A549 (cell line): ENCODE measurements around the gene SLC10A1. TPM values are rescaled to one million over a fixed set of nuclear protein-coding genes. Genes with fewer than 3 reads are reported as not detected.

ENCODE experiments used
- ATAC-seq, 2 experiments: fragments of 200-7000 bp in 1 of 2; fragments of >200 bp in 1 of 2; cut with Nextera tagmentation in 1 of 2; cut with Tn5 transposase in 1 of 2; 3 replicates each; pipeline versions ENCODE4 v1.8.0 to v1.9.1; 2018 to 2020; ENCODE audit warnings: mild to moderate bottlenecking in 1 of 2, moderate library complexity in 1 of 2
- CTCF ChIA-PET: fragments of 300-600 bp; sonication (Branson Sonifier 250); formaldehyde crosslinking; extraction: SDS; loops from one replicate; lab custom pipeline; 2021; ENCODE audit warnings: antibody characterized with exemption, inconsistent platforms; lab: Yijun Ruan, JAX
- POLR2A ChIA-PET: fragments of 350-600 bp; formaldehyde crosslinking; extraction: SDS; loops from one replicate; lab custom pipeline; 2021; ENCODE audit warnings: antibody characterized with exemption, inconsistent platforms; lab: Yijun Ruan, JAX
- DNase-seq, 2 experiments: peaks; one replicate each; pipeline versions ENCODE4 v3.0.0 to v3.0.0-alpha.2; 2011 to 2016; ENCODE audit warnings: low read depth in 1 of 2, low spot score in 1 of 2
- FAIRE-seq: peaks from 2 replicates; lab custom pipeline; 2011; peaks lifted over from hg19 to GRCh38; lab: Jason Lieb, UNC
- H3K27ac ChIP-seq, 2 experiments: fragments of >200 bp; sonication (Bioruptor Twin); formaldehyde crosslinking; 3 replicates each; pipeline ENCODE4 v1.5.1; 2016 to 2017
- H3K4me1 ChIP-seq: fragments of >200 bp; sonication (Bioruptor Twin); formaldehyde crosslinking; 3 replicates; pipeline ENCODE4 v1.6.1; 2016
- H3K4me2 ChIP-seq: fragments of >200 bp; sonication (Bioruptor Twin); formaldehyde crosslinking; 3 replicates; pipeline ENCODE4 v1.6.1; 2016
- H3K4me3 ChIP-seq: fragments of >200 bp; sonication (Bioruptor Twin); formaldehyde crosslinking; 3 replicates; pipeline ENCODE4 v1.5.1; 2016
- H3K9me3 ChIP-seq: fragments of >200 bp; sonication (Bioruptor Twin); formaldehyde crosslinking; 3 replicates; pipeline ENCODE4 v1.6.1; 2016
- CBX8 ChIP-seq: fragments of 200-600 bp; sonication (generic); IDR thresholded peaks from 2 replicates; pipeline ENCODE4 v1.6.1; 2016
- CEBPB ChIP-seq, 2 experiments: fragments of >200 bp in 1 of 2; sonication (Bioruptor Twin) in 1 of 2; formaldehyde crosslinking in 1 of 2; IDR thresholded peaks; 2 replicates each; pipeline ENCODE4 v1.6.1; 2012 to 2016
- CHD4 ChIP-seq: fragments of 200-600 bp; sonication (generic); IDR thresholded peaks from 2 replicates; pipeline ENCODE4 v1.6.1; 2016; ENCODE audit warnings: antibody characterized with exemption, mild to moderate bottlenecking, borderline replicate concordance
- ESRRA ChIP-seq: fragments of 150-350 bp; IDR thresholded peaks from 2 replicates; pipeline ENCODE4 v1.6.1; 2014; ENCODE audit warnings: mild to moderate bottlenecking, low read length, borderline replicate concordance
- FOSB ChIP-seq: fragments of 250-450 bp; sonication (Bioruptor Pico); IDR thresholded peaks from 2 replicates; pipeline ENCODE4 v1.5.0; 2020; ENCODE audit warnings: mild to moderate bottlenecking, moderate library complexity
- FOSL2 ChIP-seq, 2 experiments: fragments of 450-650 bp in 1 of 2; fragments of >200 bp in 1 of 2; sonication (Bioruptor Twin) in 1 of 2; formaldehyde crosslinking; IDR thresholded peaks; 2 replicates each; pipeline versions ENCODE4 v1.5.0 to v1.6.1; 2016 to 2020; ENCODE audit warnings: mild to moderate bottlenecking in 1 of 2, moderate library complexity in 1 of 2
- HDAC2 ChIP-seq: fragments of 200-600 bp; sonication (generic); IDR thresholded peaks from 2 replicates; pipeline ENCODE4 v1.6.1; 2016
- HOXB5 ChIP-seq: fragments of 250-450 bp; sonication (Bioruptor Pico); IDR thresholded peaks from 2 replicates; pipeline ENCODE4 v1.5.0; 2020; ENCODE audit warnings: mild to moderate bottlenecking, moderate library complexity
- JUN ChIP-seq, 2 experiments: fragments of >200 bp; sonication (Bioruptor Twin); formaldehyde crosslinking; IDR thresholded peaks; 2 replicates in 1 of 2; 3 replicates in 1 of 2; pipeline ENCODE4 v1.6.1; 2016 to 2017
- KDM1A ChIP-seq: fragments of 200-600 bp; sonication (generic); IDR thresholded peaks from 2 replicates; pipeline ENCODE4 v1.6.1; 2016; ENCODE audit warnings: low read depth, mild to moderate bottlenecking
- KDM5A ChIP-seq: fragments of 200-600 bp; sonication (generic); IDR thresholded peaks from 2 replicates; pipeline ENCODE4 v1.6.1; 2016; ENCODE audit warnings: antibody characterized with exemption, mild to moderate bottlenecking
- NPAS2 ChIP-seq: fragments of 250-450 bp; sonication (Bioruptor Pico); IDR thresholded peaks from 2 replicates; pipeline ENCODE4 v1.8.0; 2022; ENCODE audit warnings: mild to moderate bottlenecking, moderate library complexity, borderline replicate concordance
- POLR2A ChIP-seq: IDR thresholded peaks from 2 replicates; pipeline ENCODE4 v1.6.1; 2012; ENCODE audit warnings: mild to moderate bottlenecking, low read length
- POLR2AphosphoS2 ChIP-seq: conservative IDR thresholded peaks from 2 replicates; pipeline ENCODE4 v1.6.1; 2012; ENCODE audit warnings: low read length, improper control_type of control experiment, inconsistent platforms
- RNF2 ChIP-seq: fragments of 200-600 bp; sonication (generic); IDR thresholded peaks from 2 replicates; pipeline ENCODE4 v1.6.1; 2016; ENCODE audit warnings: low read depth, mild to moderate bottlenecking, antibody characterized with exemption, moderate library complexity, borderline replicate concordance
- SREBF2 ChIP-seq: fragments of 450-650 bp; IDR thresholded peaks from 2 replicates; pipeline ENCODE4 v1.6.1; 2014; ENCODE audit warnings: mild to moderate bottlenecking, moderate library complexity
- ZC3H11A ChIP-seq: fragments of 450-650 bp; IDR thresholded peaks from 2 replicates; pipeline ENCODE4 v1.6.1; 2014; ENCODE audit warnings: antibody characterized with exemption, mild to moderate bottlenecking
- WGBS: methylation state at CpG from one replicate; pipeline ENCODE4 v1.1.6; 2017; ENCODE audit errors: missing lambda C conversion rate; 5-methylcytosine and 5-hydroxymethylcytosine counted together
- polyA plus RNA-seq, 4 experiments: library from polyadenylated mRNA; depleted of rRNA in 3 of 4; stranded (reverse); fragments of >200 nt; fragmentation: RNase III in 1 of 4; extraction: RNeasy Plus Mini Kit Qiagen cat#74134 plus additional on column Dnase treatment in 1 of 4; gene quantifications; 2 replicates in 3 of 4; 3 replicates in 1 of 4; pipeline ENCODE4 v1.2.3, GENCODE V29; 2011 to 2017
- TF ChIP-seq, protein P1 (sequence below): fragments of >200 bp; sonication (Bioruptor Twin); formaldehyde crosslinking; IDR thresholded peaks from 3 replicates; pipeline ENCODE4 v1.5.1; 2016
- TF ChIP-seq, protein P2 (sequence below): fragments of >200 bp; sonication (Bioruptor Twin); formaldehyde crosslinking; IDR thresholded peaks from 3 replicates; pipeline ENCODE4 v1.6.1; 2016
- TF ChIP-seq, protein P3 (sequence below): fragments of 450-650 bp; IDR thresholded peaks from 2 replicates; pipeline ENCODE4 v1.6.1; 2014; ENCODE audit warnings: antibody characterized with exemption

Gene SLC10A1
- polyA plus RNA-seq, 2 of the 4 experiments (the other 2 are of a cell fraction) = not detected

DNA sequence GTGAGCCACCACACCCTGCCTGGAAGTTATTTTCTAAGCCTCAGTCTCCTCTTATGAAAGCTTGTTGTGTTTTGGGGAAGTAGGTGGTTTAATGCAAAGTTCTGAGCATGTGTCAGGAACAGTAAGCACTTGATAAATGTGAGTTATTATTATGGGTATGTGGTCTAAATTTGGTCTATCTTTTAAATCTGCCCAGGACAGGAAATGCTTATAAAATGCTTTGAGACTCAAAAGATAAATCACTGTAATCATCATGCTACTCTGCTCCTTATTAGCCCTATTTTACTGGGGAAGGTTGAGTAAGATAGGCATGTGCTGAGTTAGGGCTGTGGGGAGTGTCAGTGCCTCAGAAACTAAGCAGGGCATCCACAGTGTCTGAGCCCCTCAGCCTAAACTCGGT, 43.2 kb downstream of the SLC10A1 start (continued):
- TF ChIP-seq, protein P1, sequence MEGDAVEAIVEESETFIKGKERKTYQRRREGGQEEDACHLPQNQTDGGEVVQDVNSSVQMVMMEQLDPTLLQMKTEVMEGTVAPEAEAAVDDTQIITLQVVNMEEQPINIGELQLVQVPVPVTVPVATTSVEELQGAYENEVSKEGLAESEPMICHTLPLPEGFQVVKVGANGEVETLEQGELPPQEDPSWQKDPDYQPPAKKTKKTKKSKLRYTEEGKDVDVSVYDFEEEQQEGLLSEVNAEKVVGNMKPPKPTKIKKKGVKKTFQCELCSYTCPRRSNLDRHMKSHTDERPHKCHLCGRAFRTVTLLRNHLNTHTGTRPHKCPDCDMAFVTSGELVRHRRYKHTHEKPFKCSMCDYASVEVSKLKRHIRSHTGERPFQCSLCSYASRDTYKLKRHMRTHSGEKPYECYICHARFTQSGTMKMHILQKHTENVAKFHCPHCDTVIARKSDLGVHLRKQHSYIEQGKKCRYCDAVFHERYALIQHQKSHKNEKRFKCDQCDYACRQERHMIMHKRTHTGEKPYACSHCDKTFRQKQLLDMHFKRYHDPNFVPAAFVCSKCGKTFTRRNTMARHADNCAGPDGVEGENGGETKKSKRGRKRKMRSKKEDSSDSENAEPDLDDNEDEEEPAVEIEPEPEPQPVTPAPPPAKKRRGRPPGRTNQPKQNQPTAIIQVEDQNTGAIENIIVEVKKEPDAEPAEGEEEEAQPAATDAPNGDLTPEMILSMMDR = no peak
- TF ChIP-seq POLR2A = no peak
- no peak for TF ChIP-seq RNF2

DNA sequence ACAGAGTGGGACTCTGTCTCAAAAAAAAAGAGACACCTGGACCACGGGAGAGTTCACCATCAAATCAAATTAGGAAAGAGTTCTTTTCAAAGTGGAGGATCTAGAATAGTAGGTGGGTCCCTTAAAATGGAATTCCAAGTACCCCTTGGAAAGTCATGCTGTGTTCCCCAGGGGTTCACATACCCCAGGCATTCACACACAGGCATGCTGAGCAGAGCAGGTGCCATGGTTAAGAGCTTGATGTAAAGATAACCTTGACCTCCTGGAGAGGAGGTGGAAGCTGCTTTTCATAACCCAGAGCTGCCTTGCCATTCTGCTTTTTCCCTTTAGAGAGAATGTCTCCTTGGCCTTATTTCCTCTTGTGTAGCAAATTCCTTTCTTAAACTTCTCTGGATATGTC, 44.3 kb downstream of the SLC10A1 start:
- POLR2A ChIA-PET = interaction anchor here (1.5 kb wide), 1 partner anchor 14 kb away, joined by 5 read pairs; the partner anchor contains the start of gene SRSF5
- FAIRE-seq (no peak), DNase-seq (no peak), ATAC-seq (no peak)
- Histone ChIP-seq H3K4me3 (no peak overlapping the region), H3K4me2 (no peak overlapping the region), H3K27ac (no peak overlapping the region), H3K4me1 (peaks cover 12% of the 10 kb centered on the region), H3K9me3 (no peaks in the 10 kb centered on the region)
- CTCF ChIA-PET = interaction anchor here (0.7 to 1.7 kb wide), 3 partner anchors 22 to 358 kb away, joined by 3 to 4 read pairs (median 3); no protein-coding TSS in a partner anchor
- WGBS = 10% methylated on average over 1 of the region's 1 CpG
- TF ChIP-seq ESRRA (no peak), HOXB5 (CRISPR knock-in tag) (no peak), CEBPB (IDR thresholded peaks at IDR 0.05) (no peak), KDM5A (no peak), KDM1A (no peak), CBX8 (no peak), ZC3H11A (no peak), POLR2AphosphoS2 (no peak)

DNA sequence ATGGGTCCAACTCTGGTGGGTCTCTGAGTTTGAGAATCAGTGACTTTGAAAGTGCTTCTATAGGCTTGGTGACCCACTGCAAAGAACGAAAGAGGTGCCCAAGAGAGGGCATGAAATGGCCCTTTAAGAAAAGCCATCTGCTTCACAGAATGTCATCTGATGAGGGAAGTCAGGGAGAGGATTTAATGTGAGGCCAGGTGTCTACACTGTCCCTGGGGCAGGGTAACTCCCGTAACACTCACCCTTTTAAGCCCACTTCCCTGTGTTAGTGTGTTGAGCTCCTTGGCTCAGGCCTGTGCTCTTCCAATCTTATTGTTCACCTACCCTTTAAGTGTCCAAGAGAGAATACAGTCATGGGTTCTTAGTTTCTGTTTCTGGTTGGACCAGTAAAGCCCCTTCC, 46.5 kb downstream of the SLC10A1 start:
- peak overlapping the region; percentile 31; the same call in 1 of the 3 replicates for H3K4me2 ChIP-seq
- ATAC-seq (peak in 1 of 2 experiments; percentile 32; a peak in 3 of 6 replicates), FAIRE-seq (no peak), DNase-seq (no peak)
- ChIA-PET CTCF (interaction anchor here (1.2 to 1.6 kb wide), 4 partner anchors 20 to 500 kb away, joined by 3 to 8 read pairs (median 4); no protein-coding TSS in a partner anchor), POLR2A (interaction anchor here (1.3 kb wide), 1 partner anchor 17 kb away, joined by 3 read pairs; the partner anchor contains the start of gene SRSF5)
- WGBS = 80% methylated on average over 2 of the region's 2 CpGs
- TF ChIP-seq CHD4 (no peak), NPAS2 (no peak), RNF2 (no peak), POLR2A (no peak), JUN (IDR thresholded peaks at IDR 0.05) (no peak), FOSL2 (IDR thresholded peaks at IDR 0.05) (no peak), FOSL2 (CRISPR knock-in tag; IDR thresholded peaks at IDR 0.05) (no peak), CBX8 (no peak), FOSB (no peak), SREBF2 (no peak), HDAC2 (no peak)
- TF ChIP-seq, protein P2, sequence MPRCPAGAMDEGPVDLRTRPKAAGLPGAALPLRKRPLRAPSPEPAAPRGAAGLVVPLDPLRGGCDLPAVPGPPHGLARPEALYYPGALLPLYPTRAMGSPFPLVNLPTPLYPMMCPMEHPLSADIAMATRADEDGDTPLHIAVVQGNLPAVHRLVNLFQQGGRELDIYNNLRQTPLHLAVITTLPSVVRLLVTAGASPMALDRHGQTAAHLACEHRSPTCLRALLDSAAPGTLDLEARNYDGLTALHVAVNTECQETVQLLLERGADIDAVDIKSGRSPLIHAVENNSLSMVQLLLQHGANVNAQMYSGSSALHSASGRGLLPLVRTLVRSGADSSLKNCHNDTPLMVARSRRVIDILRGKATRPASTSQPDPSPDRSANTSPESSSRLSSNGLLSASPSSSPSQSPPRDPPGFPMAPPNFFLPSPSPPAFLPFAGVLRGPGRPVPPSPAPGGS = no peak
- TF ChIP-seq, protein P3, sequence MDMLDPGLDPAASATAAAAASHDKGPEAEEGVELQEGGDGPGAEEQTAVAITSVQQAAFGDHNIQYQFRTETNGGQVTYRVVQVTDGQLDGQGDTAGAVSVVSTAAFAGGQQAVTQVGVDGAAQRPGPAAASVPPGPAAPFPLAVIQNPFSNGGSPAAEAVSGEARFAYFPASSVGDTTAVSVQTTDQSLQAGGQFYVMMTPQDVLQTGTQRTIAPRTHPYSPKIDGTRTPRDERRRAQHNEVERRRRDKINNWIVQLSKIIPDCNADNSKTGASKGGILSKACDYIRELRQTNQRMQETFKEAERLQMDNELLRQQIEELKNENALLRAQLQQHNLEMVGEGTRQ = no peak
- H3K4me3 ChIP-seq = no peak overlapping the region
- H3K27ac ChIP-seq = 0 out of 6 replicates have a peak overlapping the region, but pooled peaks of 1 of the 2 experiments have one; percentile 27
- H3K9me3 ChIP-seq = no peaks in the 10 kb centered on the region
- peaks cover 12% of the 10 kb centered on the region for H3K4me1 ChIP-seq
